GM18505 (cell line): ENCODE measurements around the gene TANC1.
"Not testable (repeated sequence)": the region's sequence is repeated elsewhere in the genome, so short reads cannot be mapped to it uniquely, and the experiment has no call there.

Source experiments
- ATAC-seq: cut with Tn5 transposase; IDR thresholded peaks from one replicate; pipeline ENCODE4 v1.9.1; 2021; ENCODE audit not compliant: unreplicated experiment
- POLR2A ChIP-seq: IDR thresholded peaks from 4 replicates; pipeline ENCODE4 v1.6.1; 2011; ENCODE audit warnings: borderline replicate concordance; ENCODE audit not compliant: insufficient read depth, insufficient read length; ENCODE audit errors: extremely low read depth

TANC1 gene

GRCh38 chr2:159032580-159032979, 64.1 kb downstream of the TANC1 start:
- ATAC-seq, result no peak
- no peak for TF ChIP-seq POLR2A

- TF ChIP-seq POLR2A, result no peak
These were observed 66.3 kb downstream of the TANC1 start for GRCh38 chr2:159034713-159035112.

GRCh38 chr2:159035790-159036411, 67.5 kb downstream of the TANC1 start:
- ATAC-seq, result no peak
- TF ChIP-seq POLR2A, result no peak

More at GRCh38 chr2:159034713-159035112, 66.3 kb downstream of the TANC1 start:
- ATAC-seq, result no peak

GRCh38 chr2:159036461-159036860, 68.0 kb downstream of the TANC1 start:
- ATAC-seq, result not testable (repeated sequence)

GRCh38 chr2:159041328-159041727, 72.9 kb downstream of the TANC1 start:
- not testable (repeated sequence) for ATAC-seq

- no peak for TF ChIP-seq POLR2A
- no peak for ATAC-seq
These were observed 73.8 kb downstream of the TANC1 start for GRCh38 chr2:159042115-159042850.

GRCh38 chr2:159043710-159044109, 75.3 kb downstream of the TANC1 start:
- no peak for ATAC-seq
- no peak for TF ChIP-seq POLR2A

- no peak for ATAC-seq
- no peak for TF ChIP-seq POLR2A
These were observed 76.4 kb downstream of the TANC1 start for GRCh38 chr2:159044804-159045286.

GRCh38 chr2:159045545-159046454, 77.4 kb downstream of the TANC1 start:
- no peak for TF ChIP-seq POLR2A
- ATAC-seq, result no peak

- ATAC-seq, result no peak
- no peak for TF ChIP-seq POLR2A
These were observed 78.5 kb downstream of the TANC1 start for GRCh38 chr2:159046966-159047365.

- no peak for ATAC-seq
- no peak for TF ChIP-seq POLR2A
These were observed 82.0 kb downstream of the TANC1 start for GRCh38 chr2:159050426-159050825.

- TF ChIP-seq POLR2A, result no peak
- ATAC-seq, result no peak
These were observed 82.7 kb downstream of the TANC1 start for GRCh38 chr2:159051133-159051532.

GRCh38 chr2:159051661-159052060, 83.2 kb downstream of the TANC1 start:
- ATAC-seq, result no peak
- no peak for TF ChIP-seq POLR2A
